Thyroid gland (tissue), 4 donors: ENCODE results near the gene GMPR. TPM values are rescaled to one million over a fixed set of nuclear protein-coding genes. Genes with fewer than 3 reads are reported as not detected.

Source experiments
- DNase-seq, 2 donors: peaks; one replicate each; pipeline ENCODE4 v3.0.0-alpha.2; 2019
- H3K27ac ChIP-seq, 3 donors: fragments of 200-600 bp; sonication (generic); 1 replicate in 2 of 3; 2 replicates in 1 of 3; pipeline ENCODE4 v1.5.1; 2016 to 2019; ENCODE audit warnings: mild to moderate bottlenecking in 1 of 3, moderate library complexity in 1 of 3
- H3K27me3 ChIP-seq: fragments of 200-600 bp; sonication (generic); one replicate; pipeline ENCODE4 v1.5.1; 2019
- H3K36me3 ChIP-seq, 2 donors: fragments of 200-600 bp; sonication (generic); one replicate each; pipeline ENCODE4 v1.5.1; 2016 to 2019
- H3K4me1 ChIP-seq, 2 donors: fragments of 200-600 bp; sonication (generic); one replicate each; pipeline ENCODE4 v1.5.1; 2017 to 2019
- H3K4me3 ChIP-seq, 3 donors: fragments of 200-600 bp; sonication (generic); replicated peaks in 1 of 3; 1 replicate in 2 of 3; 2 replicates in 1 of 3; pipeline ENCODE4 v1.5.1; 2016; ENCODE audit warnings: mild to moderate bottlenecking in 1 of 3
- H3K9me3 ChIP-seq: fragments of 200-600 bp; sonication (generic); one replicate; pipeline ENCODE4 v1.5.1; 2017
- POLR2A ChIP-seq, 2 donors: fragments of 450-650 bp; IDR thresholded peaks; one replicate each; pipeline ENCODE4 v1.6.1; 2017; ENCODE audit warnings: antibody characterized with exemption in 2 of 2, mild to moderate bottlenecking in 2 of 2, moderate library complexity in 1 of 2
- WGBS, 2 donors: methylation state at CpG; one replicate each; pipeline ENCODE4 v1.1.5; 2017; 5-methylcytosine and 5-hydroxymethylcytosine counted together
- intact Hi-C: fragments of 100-400 bp; cut with DNase I; formaldehyde crosslinking; loops from one replicate; pipeline ENCODE4 v1.15.1; 2023
- small RNA-seq: library from RNA; depleted of rRNA; stranded (forward); fragments of <200 nt; gene quantifications from one replicate; pipeline ENCODE3, GENCODE V24; 2016
- total RNA-seq, 4 donors: library from RNA; depleted of rRNA; stranded (reverse); fragments of >200 nt; gene quantifications; one replicate each; pipeline ENCODE4 v1.2.3, GENCODE V29; 2016
- TF ChIP-seq, protein P1 (sequence below), 6 experiments: fragments of 200-600 bp in 3 of 6; fragments of 450-650 bp in 3 of 6; sonication (generic) in 3 of 6; IDR thresholded peaks; one replicate each; pipeline ENCODE4 v1.5.1; 2016 to 2019; ENCODE audit warnings: antibody characterized with exemption in 6 of 6, mild to moderate bottlenecking in 2 of 6, inconsistent platforms in 1 of 6, moderate library complexity in 1 of 6

The GMPR gene
- total RNA-seq, 4 donors from 2014 or later = 2.8 to 10.8 (median 3.3) TPM

DNA sequence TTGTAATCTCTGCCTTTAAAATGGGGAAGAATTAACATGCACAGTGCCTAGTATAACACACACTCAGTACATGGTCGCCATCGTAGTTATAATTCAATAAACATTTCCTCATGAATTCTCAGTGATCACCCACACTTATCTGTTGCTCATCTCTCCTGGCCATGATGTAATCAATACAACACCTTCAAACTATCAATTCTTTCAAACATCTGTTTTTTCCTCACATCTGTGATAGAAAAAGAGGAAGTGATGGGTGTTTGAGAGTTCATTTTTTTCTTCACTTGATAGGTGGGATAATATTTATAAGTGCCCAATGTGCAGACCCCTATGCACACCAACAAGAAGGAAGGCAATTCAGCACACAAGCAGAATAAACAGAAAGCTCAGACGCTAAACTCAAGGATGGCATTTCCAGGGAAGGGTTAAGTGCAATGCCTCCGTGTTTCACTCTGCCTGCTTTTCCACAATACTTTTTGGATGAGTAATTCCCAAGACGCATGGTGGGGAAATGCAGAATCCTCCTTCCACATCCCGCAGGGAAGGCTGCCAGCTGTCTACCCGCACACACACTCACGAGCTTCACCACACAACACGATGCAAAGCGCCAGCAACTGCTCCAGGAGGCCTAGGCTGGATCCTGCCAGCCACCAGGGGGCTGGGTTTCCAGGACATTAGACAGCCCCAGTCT lies 100.3 kb downstream of the GMPR start:
- DNase-seq = peak; percentile 66 to 68
- Histone ChIP-seq H3K36me3 (no peaks in the 10 kb centered on the region), H3K27ac (no peak overlapping the region), H3K4me3 (no peak overlapping the region), H3K4me1 (peaks cover 15 to 27% of the 10 kb centered on the region in 2 donors), H3K9me3 (no peaks in the 10 kb centered on the region), H3K27me3 (no peaks in the 10 kb centered on the region)
- TF ChIP-seq, protein P1, sequence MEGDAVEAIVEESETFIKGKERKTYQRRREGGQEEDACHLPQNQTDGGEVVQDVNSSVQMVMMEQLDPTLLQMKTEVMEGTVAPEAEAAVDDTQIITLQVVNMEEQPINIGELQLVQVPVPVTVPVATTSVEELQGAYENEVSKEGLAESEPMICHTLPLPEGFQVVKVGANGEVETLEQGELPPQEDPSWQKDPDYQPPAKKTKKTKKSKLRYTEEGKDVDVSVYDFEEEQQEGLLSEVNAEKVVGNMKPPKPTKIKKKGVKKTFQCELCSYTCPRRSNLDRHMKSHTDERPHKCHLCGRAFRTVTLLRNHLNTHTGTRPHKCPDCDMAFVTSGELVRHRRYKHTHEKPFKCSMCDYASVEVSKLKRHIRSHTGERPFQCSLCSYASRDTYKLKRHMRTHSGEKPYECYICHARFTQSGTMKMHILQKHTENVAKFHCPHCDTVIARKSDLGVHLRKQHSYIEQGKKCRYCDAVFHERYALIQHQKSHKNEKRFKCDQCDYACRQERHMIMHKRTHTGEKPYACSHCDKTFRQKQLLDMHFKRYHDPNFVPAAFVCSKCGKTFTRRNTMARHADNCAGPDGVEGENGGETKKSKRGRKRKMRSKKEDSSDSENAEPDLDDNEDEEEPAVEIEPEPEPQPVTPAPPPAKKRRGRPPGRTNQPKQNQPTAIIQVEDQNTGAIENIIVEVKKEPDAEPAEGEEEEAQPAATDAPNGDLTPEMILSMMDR (IDR thresholded peaks at IDR 0.05) = peak in 5 of 6 experiments; percentile 9 to 46 (median 33)
- TF ChIP-seq POLR2A (IDR thresholded peaks at IDR 0.05) = no peak
- intact Hi-C loops = loop anchor here (5.0 kb wide), 1 partner anchor 69 kb away; no protein-coding TSS in a partner anchor
- WGBS, 2 donors = 29 to 31% methylated on average over 10 of the region's 10 CpGs

DNA sequence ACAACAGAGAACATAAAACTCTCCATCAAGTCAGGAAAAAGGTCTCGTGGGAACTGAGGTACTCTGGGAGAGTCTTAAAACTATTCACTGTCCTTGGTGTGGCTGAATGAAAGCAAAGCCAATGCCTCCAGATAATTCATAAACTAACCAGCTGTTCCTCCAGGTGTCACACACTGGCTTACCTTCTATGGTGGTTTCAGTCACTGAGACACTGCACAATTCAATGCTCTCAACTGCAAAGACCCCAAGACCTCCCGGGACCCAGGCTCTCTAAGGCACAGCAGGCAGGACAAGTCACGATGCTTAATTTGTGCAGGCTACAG lies 100.8 kb downstream of the GMPR start:
- Histone ChIP-seq H3K9me3 (no peaks in the 10 kb centered on the region), H3K4me3 (no peak overlapping the region), H3K36me3 (no peaks in the 10 kb centered on the region), H3K27me3 (no peaks in the 10 kb centered on the region), H3K27ac (no peak overlapping the region), H3K4me1 (peaks cover 11 to 24% of the 10 kb centered on the region in 2 donors)
- DNase-seq = no peak
- intact Hi-C loops = loop anchor here (5.0 kb wide), 1 partner anchor 68 kb away; no protein-coding TSS in a partner anchor
- no peak for TF ChIP-seq POLR2A (IDR thresholded peaks at IDR 0.05)
- TF ChIP-seq, protein P1 (IDR thresholded peaks at IDR 0.05) = peak in 2 of 6 experiments; percentile 0 to 4
- WGBS, 2 donors = 61 to 62% methylated on average over 3 of the region's 3 CpGs

DNA sequence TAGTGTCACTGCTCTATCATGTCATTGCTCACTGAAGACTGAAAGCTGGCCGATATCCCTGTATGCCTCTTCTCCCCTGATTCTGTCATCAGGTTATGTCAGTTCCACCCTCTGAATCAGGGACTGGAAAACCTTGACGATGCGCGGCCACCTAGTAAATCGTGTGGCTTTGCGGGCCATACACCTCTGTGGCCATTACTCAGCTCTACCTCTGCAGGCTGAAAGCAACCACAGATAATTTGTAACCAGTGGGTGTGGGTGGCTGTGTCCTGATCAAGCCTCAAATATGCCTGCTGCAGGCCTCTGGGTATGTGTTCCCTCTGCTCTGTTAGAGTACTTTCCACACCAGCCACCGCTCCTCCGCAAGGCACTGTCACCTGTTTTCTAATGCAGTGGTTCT lies 105.2 kb downstream of the GMPR start:
- Histone ChIP-seq H3K36me3 (no peaks in the 10 kb centered on the region), H3K4me1 (peaks cover 6 to 18% of the 10 kb centered on the region in 2 donors), H3K27me3 (no peaks in the 10 kb centered on the region), H3K9me3 (no peaks in the 10 kb centered on the region), H3K4me3 (no peak overlapping the region), H3K27ac (no peak overlapping the region)
- no peak for TF ChIP-seq POLR2A (IDR thresholded peaks at IDR 0.05)
- TF ChIP-seq, protein P1 (IDR thresholded peaks at IDR 0.05) = no peak
- 96 to 99% methylated on average over 8 of the region's 8 CpGs for WGBS, 2 donors
- DNase-seq = no peak
- intact Hi-C loops = no loop called here

DNA sequence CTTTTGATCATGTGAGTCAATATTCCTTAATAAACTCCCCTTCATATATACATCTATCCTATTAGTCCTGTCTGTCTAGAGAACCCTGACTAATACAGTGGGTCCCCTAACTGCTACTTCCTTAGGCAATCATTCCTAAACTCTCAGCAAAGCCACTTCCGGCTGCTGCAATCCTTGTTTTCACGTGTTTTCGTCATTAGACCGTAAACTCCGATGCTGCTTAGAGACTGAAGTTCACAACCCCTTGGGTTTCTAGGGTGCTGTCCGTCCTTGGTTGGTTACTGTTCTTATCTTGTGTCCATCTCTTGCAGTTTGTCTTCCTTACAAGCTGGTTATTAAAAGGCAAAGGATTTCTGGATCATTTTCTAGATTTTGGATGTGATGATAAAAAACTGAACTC lies 106.4 kb downstream of the GMPR start:
- Histone ChIP-seq H3K27ac (no peak overlapping the region), H3K27me3 (no peaks in the 10 kb centered on the region), H3K4me1 (peaks cover 2 to 12% of the 10 kb centered on the region in 2 donors), H3K4me3 (no peak overlapping the region), H3K9me3 (no peaks in the 10 kb centered on the region), H3K36me3 (no peaks in the 10 kb centered on the region)
- TF ChIP-seq POLR2A (IDR thresholded peaks at IDR 0.05) = no peak
- TF ChIP-seq, protein P1 (IDR thresholded peaks at IDR 0.05) = no peak
- DNase-seq = no peak
- intact Hi-C loops = no loop called here
- WGBS, 2 donors = 84 to 87% methylated on average over 6 of the region's 6 CpGs

Small RNA genes within 50 kb of the gene (small RNA-seq; reads per million reads assigned to genes)
- gene RF00019 = not detected
- gene RNU6-1114P = not detected

Other genes starting within 250 kb of the GMPR start
- 100 to 1,000 TPM in 1 of 4 donors, 10 to 100 TPM in 3; 61.8 to 108 (median 92.0) TPM for gene MYLIP, start 109.5 kb upstream of the GMPR start, total RNA-seq